Measurements from ENCODE around the gene TAL1.

TAL1 gene

GRCh38 chr1:47174656-47175020 is 57.4 kb downstream of the TAL1 start:
- DNase-seq (ENCODE audit: low spot score): no peak

- no peak for DNase-seq (ENCODE audit: low spot score)
Observed at GRCh38 chr1:47172782-47173181, 59.2 kb downstream of the TAL1 start.

Data from pons (tissue), 1 donor.